IgD-negative memory B cell (primary cell): ENCODE data around the gene NPLOC4. TPM values are rescaled to one million over a fixed set of nuclear protein-coding genes. Genes with fewer than 3 reads are reported as not detected.

Experiments
- H3K27ac Mint-ChIP-seq, 3 donors: one replicate each; pipeline ENCODE4 v1.8.0; 2020 to 2022; ENCODE audit warnings: mild to moderate bottlenecking in 3 of 3, mixed read lengths in 3 of 3, moderate library complexity in 1 of 3
- H3K27me3 Mint-ChIP-seq: one replicate; pipeline ENCODE4 v1.8.0; 2021; ENCODE audit warnings: mixed read lengths
- H3K36me3 Mint-ChIP-seq: one replicate; pipeline ENCODE4 v1.8.0; 2020; ENCODE audit warnings: mild to moderate bottlenecking, mixed read lengths
- H3K4me1 Mint-ChIP-seq, 3 donors: one replicate each; pipeline ENCODE4 v1.8.0; 2020 to 2022; ENCODE audit warnings: mixed read lengths in 3 of 3, mild to moderate bottlenecking in 1 of 3
- H3K4me3 Mint-ChIP-seq, 4 donors: one replicate each; pipeline ENCODE4 v1.8.0; 2020 to 2022; ENCODE audit warnings: mild to moderate bottlenecking in 4 of 4, mixed read lengths in 4 of 4, moderate library complexity in 3 of 4
- H3K9me3 Mint-ChIP-seq, 3 donors: one replicate each; pipeline ENCODE4 v1.8.0; 2020 to 2021; ENCODE audit warnings: mixed read lengths in 3 of 3, mild to moderate bottlenecking in 1 of 3
- polyA plus RNA-seq: library from polyadenylated mRNA; unstranded; fragments of 300-500 nt; fragmentation: Illumina TruSeq; gene quantifications from one replicate; pipeline ENCODE4 v1.2.3, GENCODE V29; 2021

Gene NPLOC4
- polyA plus RNA-seq, 1 donor from 2014 or later: 53.5 TPM

GRCh38 chr17:81651692-81652091, 14.8 kb upstream of the NPLOC4 start:
- Mint-ChIP-seq H3K9me3 (no peaks in the 10 kb centered on the region), H3K27me3 (peaks cover 29% of the 10 kb centered on the region), H3K36me3 (no peaks in the 10 kb centered on the region), H3K4me1 (peaks cover 0 to 5% (median 3%) of the 10 kb centered on the region in 3 donors), H3K27ac (no peak overlapping the region), H3K4me3 (peak overlapping the region in 1 of 4 donors; percentile 34)

- H3K4me1 Mint-ChIP-seq: peaks cover 0 to 5% (median 3%) of the 10 kb centered on the region in 3 donors
- peaks cover 29% of the 10 kb centered on the region for H3K27me3 Mint-ChIP-seq
- H3K36me3 Mint-ChIP-seq: no peaks in the 10 kb centered on the region
- no peaks in the 10 kb centered on the region for H3K9me3 Mint-ChIP-seq
- H3K27ac Mint-ChIP-seq: no peak overlapping the region
- H3K4me3 Mint-ChIP-seq: no peak overlapping the region
Observed at GRCh38 chr17:81650951-81651350, 14.0 kb upstream of the NPLOC4 start.

GRCh38 chr17:81648707-81649085, 11.8 kb upstream of the NPLOC4 start:
- Mint-ChIP-seq H3K27me3 (peaks cover 21% of the 10 kb centered on the region), H3K36me3 (no peaks in the 10 kb centered on the region), H3K9me3 (no peaks in the 10 kb centered on the region), H3K4me3 (no peak overlapping the region), H3K27ac (peak overlapping the region in 1 of 3 donors; percentile 27), H3K4me1 (peaks cover 0 to 4% (median 3%) of the 10 kb centered on the region in 3 donors)

GRCh38 chr17:81648013-81648706, 11.2 kb upstream of the NPLOC4 start:
- Mint-ChIP-seq H3K4me1 (peaks cover 0 to 2% (median 0%) of the 10 kb centered on the region in 3 donors), H3K9me3 (no peaks in the 10 kb centered on the region), H3K4me3 (no peak overlapping the region), H3K27ac (no peak overlapping the region), H3K36me3 (no peaks in the 10 kb centered on the region), H3K27me3 (peaks cover 16% of the 10 kb centered on the region)

- Mint-ChIP-seq H3K4me1 (peaks cover 0 to 2% (median 0%) of the 10 kb centered on the region in 3 donors), H3K27me3 (peaks cover 14% of the 10 kb centered on the region), H3K27ac (no peak overlapping the region), H3K4me3 (peak overlapping the region in 1 of 4 donors; percentile 32), H3K9me3 (no peaks in the 10 kb centered on the region), H3K36me3 (no peaks in the 10 kb centered on the region)
Observed at GRCh38 chr17:81647640-81648012, 10.7 kb upstream of the NPLOC4 start.

- peak overlapping the region in 1 of 4 donors; percentile 32 for H3K4me3 Mint-ChIP-seq
- no peak overlapping the region for H3K27ac Mint-ChIP-seq
- H3K27me3 Mint-ChIP-seq: peaks cover 14% of the 10 kb centered on the region
- H3K4me1 Mint-ChIP-seq: peaks cover 0 to 2% (median 0%) of the 10 kb centered on the region in 3 donors
- H3K36me3 Mint-ChIP-seq: no peaks in the 10 kb centered on the region
- no peaks in the 10 kb centered on the region for H3K9me3 Mint-ChIP-seq
Observed at GRCh38 chr17:81646869-81647600, 10.1 kb upstream of the NPLOC4 start.

GRCh38 chr17:81644976-81645952, 8.4 kb upstream of the NPLOC4 start:
- H3K27ac Mint-ChIP-seq: no peak overlapping the region
- peaks cover 11% of the 10 kb centered on the region for H3K27me3 Mint-ChIP-seq
- no peaks in the 10 kb centered on the region for H3K36me3 Mint-ChIP-seq
- no peaks in the 10 kb centered on the region for H3K9me3 Mint-ChIP-seq
- no peak overlapping the region for H3K4me3 Mint-ChIP-seq
- no peaks in the 10 kb centered on the region for H3K4me1 Mint-ChIP-seq

GRCh38 chr17:81644496-81644895, 7.6 kb upstream of the NPLOC4 start:
- Mint-ChIP-seq H3K27ac (no peak overlapping the region), H3K27me3 (peaks cover 6% of the 10 kb centered on the region), H3K9me3 (no peaks in the 10 kb centered on the region), H3K4me3 (no peak overlapping the region), H3K4me1 (peaks cover 0 to 2% (median 0%) of the 10 kb centered on the region in 3 donors), H3K36me3 (peaks cover 2% of the 10 kb centered on the region)

GRCh38 chr17:81641825-81642489, 5.0 kb upstream of the NPLOC4 start:
- H3K4me1 Mint-ChIP-seq: peaks cover 0 to 2% (median 2%) of the 10 kb centered on the region in 3 donors
- H3K27ac Mint-ChIP-seq: no peak overlapping the region
- H3K27me3 Mint-ChIP-seq: no peaks in the 10 kb centered on the region
- H3K9me3 Mint-ChIP-seq: no peaks in the 10 kb centered on the region
- peaks cover 2% of the 10 kb centered on the region for H3K36me3 Mint-ChIP-seq
- peak overlapping the region in 1 of 4 donors; percentile 45 for H3K4me3 Mint-ChIP-seq

GRCh38 chr17:81640011-81640410, 3.1 kb upstream of the NPLOC4 start:
- peak overlapping the region in 1 of 3 donors; percentile 56 for H3K27ac Mint-ChIP-seq
- H3K36me3 Mint-ChIP-seq: peaks cover 2% of the 10 kb centered on the region
- no peaks in the 10 kb centered on the region for H3K27me3 Mint-ChIP-seq
- H3K4me3 Mint-ChIP-seq: peak overlapping the region in 2 of 4 donors; percentile 34 to 51
- peaks cover 9 to 10% (median 10%) of the 10 kb centered on the region in 3 donors for H3K4me1 Mint-ChIP-seq
- no peaks in the 10 kb centered on the region for H3K9me3 Mint-ChIP-seq

GRCh38 chr17:81638683-81639082, 1.8 kb upstream of the NPLOC4 start:
- Mint-ChIP-seq H3K27ac (peak overlapping the region in 1 of 3 donors; percentile 76), H3K9me3 (no peaks in the 10 kb centered on the region), H3K4me3 (peak overlapping the region in 2 of 4 donors; percentile 52 to 77)

GRCh38 chr17:81635973-81636504, 873 bp downstream of the NPLOC4 start:
- peak overlapping the region in 2 of 3 donors; percentile 24 to 91 for H3K27ac Mint-ChIP-seq
- no peaks in the 10 kb centered on the region for H3K9me3 Mint-ChIP-seq
- H3K27me3 Mint-ChIP-seq: no peaks in the 10 kb centered on the region
- H3K36me3 Mint-ChIP-seq: peaks cover 2% of the 10 kb centered on the region
- H3K4me1 Mint-ChIP-seq: peaks cover 9 to 21% (median 14%) of the 10 kb centered on the region in 3 donors
- H3K4me3 Mint-ChIP-seq: peak overlapping the region; percentile 86 to 95 (median 88)

More at GRCh38 chr17:81638683-81639082, 1.8 kb upstream of the NPLOC4 start:
- H3K27me3 Mint-ChIP-seq: no peaks in the 10 kb centered on the region
- peaks cover 9 to 13% (median 10%) of the 10 kb centered on the region in 3 donors for H3K4me1 Mint-ChIP-seq
- peaks cover 2% of the 10 kb centered on the region for H3K36me3 Mint-ChIP-seq

GRCh38 chr17:81635431-81635830, 1.5 kb downstream of the NPLOC4 start:
- Mint-ChIP-seq H3K27me3 (no peaks in the 10 kb centered on the region), H3K9me3 (no peaks in the 10 kb centered on the region), H3K4me3 (peak overlapping the region; percentile 86 to 95 (median 88)), H3K27ac (peak overlapping the region in 1 of 3 donors; percentile 69), H3K4me1 (peaks cover 9 to 21% (median 14%) of the 10 kb centered on the region in 3 donors), H3K36me3 (peaks cover 2% of the 10 kb centered on the region)

GRCh38 chr17:81631482-81631881, 5.4 kb downstream of the NPLOC4 start:
- H3K4me3 Mint-ChIP-seq: no peak overlapping the region
- H3K27ac Mint-ChIP-seq: no peak overlapping the region

More at GRCh38 chr17:81631482-81631881, 5.4 kb downstream of the NPLOC4 start:
- Mint-ChIP-seq H3K36me3 (no peaks in the 10 kb centered on the region), H3K9me3 (no peaks in the 10 kb centered on the region), H3K4me1 (peaks cover 9 to 19% (median 12%) of the 10 kb centered on the region in 3 donors), H3K27me3 (no peaks in the 10 kb centered on the region)
